Omental fat pad (tissue), 4 donors: ENCODE results near the gene ADAMTS17. TPM values are rescaled to one million over a fixed set of nuclear protein-coding genes. Genes with fewer than 3 reads are reported as not detected.

ENCODE experiments used
- ATAC-seq: fragments of 150-250 bp; one replicate; pipeline ENCODE4 v1.9.1; 2016; ENCODE audit warnings: mild to moderate bottlenecking, moderate library complexity; ENCODE audit not compliant: low FRiP score
- DNase-seq: peaks from one replicate; pipeline ENCODE4 v3.0.0-alpha.2; 2019; ENCODE audit warnings: low spot score
- CTCF ChIP-seq, 3 donors: fragments of 450-650 bp; IDR thresholded peaks; one replicate each; pipeline ENCODE4 v1.5.1; 2016 to 2017; ENCODE audit warnings: antibody characterized with exemption in 3 of 3, mild to moderate bottlenecking in 3 of 3, moderate library complexity in 2 of 3
- total RNA-seq, 4 donors: library from RNA; depleted of rRNA; stranded (reverse); fragments of >200 nt; gene quantifications; one replicate each; pipeline ENCODE4 v1.1.0, GENCODE V29; 2016

Gene ADAMTS17
- total RNA-seq, 4 donors from 2014 or later = 1.6 to 10.7 (median 5.7) TPM

- DNase-seq (no peak), ATAC-seq (no peak)
- TF ChIP-seq CTCF (IDR thresholded peaks at IDR 0.05) = no peak
Measured at GRCh38 chr15:100334905-100335304, 6.9 kb downstream of the ADAMTS17 start.

GRCh38 chr15:100334456-100334855 is 7.3 kb downstream of the ADAMTS17 start:
- ATAC-seq = no peak
- no peak for TF ChIP-seq CTCF (IDR thresholded peaks at IDR 0.05)
- DNase-seq = no peak

GRCh38 chr15:100334015-100334414 is 7.8 kb downstream of the ADAMTS17 start:
- ATAC-seq = no peak
- no peak for DNase-seq
- TF ChIP-seq CTCF (IDR thresholded peaks at IDR 0.05) = no peak

GRCh38 chr15:100333236-100333635 is 8.5 kb downstream of the ADAMTS17 start:
- DNase-seq = no peak
- ATAC-seq = no peak
- no peak for TF ChIP-seq CTCF (IDR thresholded peaks at IDR 0.05)

- no peak for ATAC-seq
Measured at GRCh38 chr15:100332721-100333120, 9.1 kb downstream of the ADAMTS17 start.

GRCh38 chr15:100332231-100332630 is 9.5 kb downstream of the ADAMTS17 start:
- no peak for TF ChIP-seq CTCF (IDR thresholded peaks at IDR 0.05)
- ATAC-seq (no peak), DNase-seq (no peak)

More at GRCh38 chr15:100332721-100333120, 9.1 kb downstream of the ADAMTS17 start:
- no peak for DNase-seq
- TF ChIP-seq CTCF (IDR thresholded peaks at IDR 0.05) = no peak

- TF ChIP-seq CTCF (IDR thresholded peaks at IDR 0.05) = no peak
- no peak for ATAC-seq
- DNase-seq = no peak
Measured at GRCh38 chr15:100330629-100331215, 11.1 kb downstream of the ADAMTS17 start.
